Stimulated activated naive CD4-positive, alpha-beta T cell (primary cell): ENCODE measurements around the gene DGKE.

Experiments
- DNase-seq, 6 experiments: peaks; one replicate each; lab custom pipeline; 2025; lab: John Stamatoyannopoulos, UW

DGKE gene

DNA sequence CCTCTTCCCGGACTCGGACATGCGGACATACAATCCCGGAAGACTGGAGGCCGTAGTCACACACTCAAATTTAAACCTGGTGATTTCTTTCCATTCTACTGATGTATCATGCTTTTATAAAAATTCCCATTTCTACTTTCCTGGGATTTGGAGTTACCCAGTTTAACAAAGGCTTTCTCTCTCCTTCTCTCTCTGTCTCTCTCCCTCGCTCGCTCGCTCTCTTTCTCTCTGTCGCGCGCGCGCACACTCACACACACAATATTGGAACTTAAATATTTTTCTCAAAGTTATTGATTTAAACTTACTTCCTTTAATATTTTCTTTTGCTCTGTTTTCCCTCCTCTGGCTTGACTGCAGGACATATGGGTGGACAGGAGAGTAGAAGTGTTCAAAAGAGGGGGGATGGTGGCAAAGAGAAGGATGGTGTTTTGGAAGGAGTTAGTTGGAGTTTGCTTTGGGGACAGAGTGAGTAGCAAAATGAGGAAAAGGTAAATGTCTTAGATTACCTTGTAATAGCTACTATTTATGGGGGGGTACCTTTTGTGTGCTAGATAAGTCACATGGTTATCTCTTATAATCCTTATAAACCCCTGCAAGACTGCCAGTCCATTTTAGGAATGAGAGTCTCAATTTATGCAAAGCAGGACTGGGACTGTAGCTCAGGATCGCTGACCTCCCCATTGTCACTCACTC is 80.8 kb downstream of the DGKE start:
- DNase-seq: no peak

DNA sequence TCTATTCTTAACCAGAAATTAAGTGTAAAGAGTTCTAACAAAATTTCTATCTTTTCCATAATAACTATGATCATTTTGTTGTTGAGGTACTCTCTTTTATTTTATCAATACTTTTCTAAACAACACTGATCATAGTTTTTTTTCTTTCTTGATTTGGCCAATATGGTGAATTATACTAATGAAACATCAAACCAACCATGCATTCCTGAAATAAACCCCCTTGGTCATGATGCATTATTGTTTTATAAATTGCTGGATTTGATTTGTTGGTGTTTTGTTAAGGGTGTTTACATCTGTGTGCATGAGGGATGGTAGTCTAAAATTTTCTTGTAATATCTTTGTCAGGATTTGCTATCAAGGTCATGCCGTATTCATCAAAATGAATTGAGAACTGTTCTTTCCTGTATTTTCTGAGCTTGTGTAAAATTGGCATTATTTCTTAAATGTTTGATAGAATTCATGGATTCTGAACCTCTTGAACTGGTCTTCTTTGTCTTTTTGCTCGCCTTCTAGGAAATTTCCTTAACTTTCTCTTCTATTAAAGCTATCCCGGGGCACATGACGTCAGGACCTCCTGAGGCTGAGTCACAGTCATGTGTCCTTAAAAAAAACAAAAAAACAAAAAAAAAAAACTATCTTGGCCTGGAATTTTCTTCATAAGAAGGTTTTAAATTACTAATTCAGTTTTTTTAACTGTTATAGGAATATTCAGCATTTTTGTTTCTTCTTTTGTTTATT is 83.8 kb downstream of the DGKE start:
- no peak for DNase-seq

DNA sequence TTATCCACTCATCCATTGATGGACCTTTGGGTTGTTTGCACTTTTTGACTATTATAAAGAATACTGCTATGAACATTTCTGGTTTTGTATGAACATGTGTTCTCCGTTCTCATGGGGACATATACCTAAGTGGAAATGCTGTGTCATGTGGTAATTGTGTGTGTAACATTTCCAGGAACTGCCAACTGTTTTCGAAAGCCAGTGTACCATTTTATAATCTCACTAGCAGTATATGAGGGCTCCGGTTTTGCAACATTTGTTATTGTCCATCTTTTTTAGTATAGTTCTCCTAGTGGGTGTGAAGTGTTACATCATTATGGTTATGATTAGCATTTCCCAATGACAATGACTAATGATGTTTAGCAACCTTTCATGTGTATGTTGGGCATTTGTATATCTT is 85.0 kb downstream of the DGKE start:
- DNase-seq: no peak
